ENCODE results near the gene GOLGB1.

The GOLGB1 gene

DNA sequence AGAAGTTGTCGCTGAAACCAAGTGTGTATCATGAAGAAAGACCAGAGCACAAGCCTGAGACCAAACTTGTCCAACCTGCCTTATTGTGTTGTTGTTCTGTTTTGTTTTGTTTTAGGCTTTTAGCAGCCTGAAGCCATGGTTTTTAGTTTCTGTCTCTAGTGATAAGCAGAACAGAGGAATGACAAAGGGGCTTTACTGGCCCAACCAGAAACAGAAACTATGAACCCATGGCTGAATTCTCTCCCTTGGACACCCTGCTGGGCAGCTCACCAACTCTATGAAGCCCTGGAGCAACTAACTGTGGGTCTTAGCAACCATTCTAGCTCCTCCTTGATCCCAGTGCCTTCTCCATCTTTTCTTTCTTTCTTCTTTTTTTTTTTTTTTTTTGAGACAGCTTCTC is 119.2 kb downstream of the GOLGB1 start:
- no peak for DNase-seq

DNA sequence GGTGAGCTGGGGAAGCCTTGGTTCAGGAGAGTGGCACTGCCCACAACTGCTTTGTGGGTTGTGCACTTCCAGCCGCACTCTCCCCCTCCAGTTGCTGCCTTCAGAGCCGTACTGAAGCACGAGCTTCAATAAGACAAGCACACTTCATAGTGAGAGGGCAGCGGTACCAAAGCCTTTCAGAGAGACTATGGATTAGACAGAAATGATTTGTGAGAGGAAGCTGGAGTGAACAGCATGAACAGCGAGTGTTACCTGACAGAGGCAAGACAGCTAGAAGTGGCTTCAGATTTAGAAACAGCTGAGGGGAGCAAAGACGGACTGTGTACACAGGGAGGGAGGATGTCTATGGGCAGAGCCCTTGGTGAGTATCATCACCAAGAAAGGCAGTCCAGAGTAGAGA is 119.9 kb downstream of the GOLGB1 start:
- no peak for DNase-seq

DNA sequence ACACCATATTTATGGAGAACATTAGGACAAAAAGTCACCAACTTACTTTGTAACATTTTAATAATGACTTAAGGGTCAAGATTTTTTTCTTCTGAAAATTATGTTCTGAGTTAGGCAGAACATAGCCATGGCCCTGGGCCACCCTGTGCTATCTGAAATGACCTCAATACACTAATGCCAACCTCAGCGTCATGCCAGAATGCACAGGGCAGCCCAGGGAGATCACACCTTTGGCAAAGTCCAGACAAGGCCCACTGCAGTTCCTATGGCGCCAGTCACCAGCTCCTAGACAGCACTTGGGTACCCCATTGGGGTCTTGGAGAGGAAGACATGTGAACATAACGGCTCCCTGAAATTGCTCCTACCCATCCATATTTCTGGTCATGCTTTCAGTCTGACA is 121.9 kb downstream of the GOLGB1 start:
- no peak for DNase-seq

DNA sequence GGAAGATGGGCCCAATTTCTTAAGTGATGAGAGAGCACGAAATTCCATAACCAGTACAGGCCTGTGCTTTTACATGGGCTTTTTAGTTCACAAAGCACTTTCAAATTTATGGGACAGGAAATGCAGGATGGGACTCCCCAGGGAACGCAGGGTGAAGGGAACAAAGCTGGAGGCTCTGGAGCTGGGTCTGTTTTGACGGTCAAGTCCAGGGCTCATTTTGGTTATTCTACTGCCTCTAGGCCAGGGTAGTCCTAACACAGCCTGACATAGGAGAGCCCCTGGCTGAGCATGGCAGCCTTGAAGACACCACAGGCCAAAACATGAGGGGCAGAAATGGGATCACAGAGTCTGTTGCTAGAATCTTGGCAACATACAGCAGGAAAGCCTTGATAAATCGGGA is 122.3 kb downstream of the GOLGB1 start:
- DNase-seq: no peak

DNA sequence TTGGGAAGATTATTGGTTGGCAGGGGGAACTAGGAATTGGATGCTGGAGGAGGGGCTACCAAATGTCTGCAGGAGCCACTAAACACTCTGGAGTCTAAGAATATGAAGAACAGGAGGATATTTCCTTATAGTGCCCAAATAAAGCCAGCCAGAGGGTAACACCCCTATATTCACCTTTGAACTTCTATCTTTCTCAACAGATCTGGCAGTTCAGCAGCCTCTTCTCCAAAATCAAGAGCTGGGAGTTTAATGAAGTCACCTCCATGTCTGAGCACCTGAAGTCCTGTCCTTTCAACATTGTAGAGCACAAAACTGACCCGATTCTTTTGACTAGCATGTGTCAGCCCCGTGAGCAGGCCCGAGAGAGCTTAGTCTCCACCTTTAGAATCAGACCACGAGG is 123.0 kb downstream of the GOLGB1 start:
- no peak for DNase-seq

DNA sequence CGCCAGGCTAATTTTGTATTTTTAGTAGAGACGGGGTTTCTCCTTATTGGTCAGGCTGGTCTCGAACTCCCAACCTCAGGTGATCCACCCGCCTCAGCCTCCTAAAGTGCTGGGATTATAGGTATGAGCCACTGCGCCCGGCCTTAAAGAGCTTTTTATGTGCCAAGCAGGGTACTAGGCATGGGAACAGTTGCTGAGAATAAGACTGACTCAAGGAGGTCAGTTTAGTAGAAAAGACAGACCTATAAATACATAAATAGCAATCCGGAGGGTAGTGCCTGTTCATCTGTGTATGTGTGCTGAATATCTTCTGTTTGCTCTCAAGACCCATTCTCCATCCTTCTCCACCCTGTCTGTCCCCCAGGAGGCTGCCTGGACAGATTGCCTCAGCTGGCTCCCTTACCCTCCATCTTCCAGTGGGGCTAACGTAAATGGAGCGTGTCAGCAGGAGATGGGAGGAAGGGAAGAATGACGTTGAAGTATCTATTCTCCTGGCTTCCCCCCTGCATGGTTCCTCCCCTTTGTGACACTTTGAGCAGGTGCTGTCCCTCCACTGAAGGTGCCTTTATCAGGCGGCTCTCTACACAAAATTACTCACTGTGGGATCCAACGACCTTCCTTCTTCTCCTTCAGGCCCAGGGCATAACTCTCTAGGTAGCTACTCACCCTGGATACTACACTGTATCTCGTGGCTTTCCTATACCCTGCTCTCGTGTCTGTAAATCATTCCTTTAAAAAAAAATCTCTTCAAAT is 125.2 kb downstream of the GOLGB1 start:
- DNase-seq: no peak

DNA sequence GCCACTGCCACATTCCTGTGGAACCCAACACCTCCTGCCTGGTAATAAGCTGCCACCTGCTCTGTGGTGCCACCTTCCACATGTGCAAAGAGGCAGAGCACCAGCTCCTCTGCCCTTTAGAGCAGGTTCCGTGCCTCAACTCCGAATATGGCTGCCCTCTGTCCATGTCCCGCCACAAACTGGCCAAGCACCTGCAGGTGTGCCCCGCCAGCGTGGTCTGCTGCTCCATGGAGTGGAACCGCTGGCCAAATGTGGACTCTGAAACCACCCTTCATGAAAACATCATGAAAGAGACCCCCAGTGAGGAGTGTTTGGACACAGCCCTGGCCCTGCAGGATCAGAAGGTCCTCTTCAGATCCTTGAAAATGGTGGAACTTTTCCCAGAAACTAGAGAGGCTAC is 128.1 kb downstream of the GOLGB1 start:
- no peak for DNase-seq

DNA sequence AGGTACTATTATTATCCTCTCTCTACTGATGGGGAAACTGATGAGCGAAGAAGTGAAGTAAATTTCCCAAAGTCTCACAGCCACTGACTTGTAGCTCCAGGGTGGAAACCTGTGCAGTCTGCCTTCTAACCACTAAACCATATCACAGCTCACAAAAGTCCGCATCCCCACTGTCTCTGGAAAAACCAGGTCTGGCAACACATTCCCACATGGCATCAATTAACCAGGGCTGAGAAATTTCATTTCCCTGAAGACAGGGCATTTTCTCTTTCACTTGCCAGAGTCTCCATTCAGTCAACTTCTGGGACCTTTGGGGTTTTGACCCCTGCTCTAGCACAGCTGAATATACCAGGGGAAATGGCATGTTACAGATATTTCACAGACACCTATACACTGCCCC is 129.8 kb downstream of the GOLGB1 start:
- no peak for DNase-seq
